Measurements from ENCODE around the gene FAF1.

DNA sequence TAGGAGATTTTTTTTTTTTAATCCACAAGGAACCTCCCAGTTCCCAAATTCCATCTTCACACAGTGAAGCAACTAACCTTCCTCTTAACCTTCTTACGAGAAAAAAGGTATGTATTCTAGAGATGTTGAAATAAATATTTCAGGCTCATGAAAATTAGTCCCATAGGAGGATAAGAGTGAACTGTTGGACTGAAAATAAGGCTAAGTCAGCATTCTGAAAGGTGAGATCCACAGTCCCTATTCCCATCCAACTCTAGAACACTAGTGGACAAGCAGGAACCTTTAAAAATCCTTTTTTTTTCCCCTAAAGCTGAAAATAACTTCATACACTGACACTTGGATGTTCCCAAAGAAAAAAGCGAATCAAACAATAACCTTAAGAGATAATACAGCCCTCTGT, 44.4 kb downstream of the FAF1 start:
- no peak for TF ChIP-seq ZFX (IDR thresholded peaks at IDR 0.05)
- TF ChIP-seq, protein P1, sequence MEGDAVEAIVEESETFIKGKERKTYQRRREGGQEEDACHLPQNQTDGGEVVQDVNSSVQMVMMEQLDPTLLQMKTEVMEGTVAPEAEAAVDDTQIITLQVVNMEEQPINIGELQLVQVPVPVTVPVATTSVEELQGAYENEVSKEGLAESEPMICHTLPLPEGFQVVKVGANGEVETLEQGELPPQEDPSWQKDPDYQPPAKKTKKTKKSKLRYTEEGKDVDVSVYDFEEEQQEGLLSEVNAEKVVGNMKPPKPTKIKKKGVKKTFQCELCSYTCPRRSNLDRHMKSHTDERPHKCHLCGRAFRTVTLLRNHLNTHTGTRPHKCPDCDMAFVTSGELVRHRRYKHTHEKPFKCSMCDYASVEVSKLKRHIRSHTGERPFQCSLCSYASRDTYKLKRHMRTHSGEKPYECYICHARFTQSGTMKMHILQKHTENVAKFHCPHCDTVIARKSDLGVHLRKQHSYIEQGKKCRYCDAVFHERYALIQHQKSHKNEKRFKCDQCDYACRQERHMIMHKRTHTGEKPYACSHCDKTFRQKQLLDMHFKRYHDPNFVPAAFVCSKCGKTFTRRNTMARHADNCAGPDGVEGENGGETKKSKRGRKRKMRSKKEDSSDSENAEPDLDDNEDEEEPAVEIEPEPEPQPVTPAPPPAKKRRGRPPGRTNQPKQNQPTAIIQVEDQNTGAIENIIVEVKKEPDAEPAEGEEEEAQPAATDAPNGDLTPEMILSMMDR (IDR thresholded peaks at IDR 0.05 in 2 of 3, conservative IDR thresholded peaks at IDR 0.05 in 1 of 3; ENCODE audit: borderline replicate concordance in 1 of 3, insufficient read depth in 1 of 3, low read depth in 2 of 3, low read length in 2 of 3) = no peak
- no peak for TF ChIP-seq EZH2 (IDR thresholded peaks at IDR 0.05)
- TF ChIP-seq POLR2A (IDR thresholded peaks at IDR 0.05; ENCODE audit: borderline replicate concordance, extremely low read depth, insufficient read depth, insufficient read length) = no peak
- TF ChIP-seq YY1 (IDR thresholded peaks at IDR 0.05; ENCODE audit: extremely low read depth, insufficient replicate concordance, low read depth, low read length) = no peak
- TF ChIP-seq, protein P2, sequence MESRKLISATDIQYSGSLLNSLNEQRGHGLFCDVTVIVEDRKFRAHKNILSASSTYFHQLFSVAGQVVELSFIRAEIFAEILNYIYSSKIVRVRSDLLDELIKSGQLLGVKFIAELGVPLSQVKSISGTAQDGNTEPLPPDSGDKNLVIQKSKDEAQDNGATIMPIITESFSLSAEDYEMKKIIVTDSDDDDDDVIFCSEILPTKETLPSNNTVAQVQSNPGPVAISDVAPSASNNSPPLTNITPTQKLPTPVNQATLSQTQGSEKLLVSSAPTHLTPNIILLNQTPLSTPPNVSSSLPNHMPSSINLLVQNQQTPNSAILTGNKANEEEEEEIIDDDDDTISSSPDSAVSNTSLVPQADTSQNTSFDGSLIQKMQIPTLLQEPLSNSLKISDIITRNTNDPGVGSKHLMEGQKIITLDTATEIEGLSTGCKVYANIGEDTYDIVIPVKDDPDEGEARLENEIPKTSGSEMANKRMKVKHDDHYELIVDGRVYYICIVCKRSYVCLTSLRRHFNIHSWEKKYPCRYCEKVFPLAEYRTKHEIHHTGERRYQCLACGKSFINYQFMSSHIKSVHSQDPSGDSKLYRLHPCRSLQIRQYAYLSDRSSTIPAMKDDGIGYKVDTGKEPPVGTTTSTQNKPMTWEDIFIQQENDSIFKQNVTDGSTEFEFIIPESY (IDR thresholded peaks at IDR 0.05; ENCODE audit: extremely low read depth, insufficient replicate concordance, low read length) = no peak
- TF ChIP-seq SRF (IDR thresholded peaks at IDR 0.05; ENCODE audit: low read depth) = no peak
- no peak for TF ChIP-seq POLR2AphosphoS5 (IDR thresholded peaks at IDR 0.05; ENCODE audit: low read depth, low read length)
- no peak for TF ChIP-seq CEBPB (IDR thresholded peaks at IDR 0.05; ENCODE audit: low read depth)
